ENCODE measurements around the gene APOL3.
"Not testable (repeated sequence)": the region's sequence is repeated elsewhere in the genome, so short reads cannot be mapped to it uniquely, and the experiment has no call there.

Gene APOL3, protein sequence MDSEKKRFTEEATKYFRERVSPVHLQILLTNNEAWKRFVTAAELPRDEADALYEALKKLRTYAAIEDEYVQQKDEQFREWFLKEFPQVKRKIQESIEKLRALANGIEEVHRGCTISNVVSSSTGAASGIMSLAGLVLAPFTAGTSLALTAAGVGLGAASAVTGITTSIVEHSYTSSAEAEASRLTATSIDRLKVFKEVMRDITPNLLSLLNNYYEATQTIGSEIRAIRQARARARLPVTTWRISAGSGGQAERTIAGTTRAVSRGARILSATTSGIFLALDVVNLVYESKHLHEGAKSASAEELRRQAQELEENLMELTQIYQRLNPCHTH

DNA sequence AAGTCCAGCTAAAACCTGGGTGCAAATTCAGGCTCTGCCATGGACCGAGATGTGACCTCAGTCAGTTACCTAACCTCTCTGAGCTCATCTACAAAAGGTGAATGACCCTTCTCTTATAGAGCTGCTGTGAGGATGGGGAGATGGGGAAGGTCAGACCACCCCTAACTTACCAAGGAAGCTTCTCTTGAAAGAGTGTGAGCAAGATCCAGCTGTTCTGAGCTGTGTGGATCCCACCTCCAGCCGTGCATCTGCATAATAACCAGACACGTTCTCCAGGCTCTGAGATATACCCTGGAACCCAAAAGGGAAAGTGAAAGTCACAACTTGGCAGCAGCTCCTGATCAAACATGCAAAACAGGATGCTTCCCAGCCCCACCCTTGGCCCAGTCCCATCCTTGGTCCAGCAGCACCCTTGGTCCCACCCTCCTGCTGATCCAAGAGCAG lies at the start of gene APOL3:
APOL3 (minus strand) TSS at position 257 of the 444 bp plus-strand sequence. CDS start 11,700 bp downstream, outside the sequence.
- no peak for TF ChIP-seq CTCF (IDR thresholded peaks at IDR 0.05; ENCODE audit: low read depth, low read length, missing control alignments)
- DNase-seq (ENCODE audit: low read depth), result peak; percentile 41
- no peak within 1 kb of the TSS for H3K4me3 ChIP-seq (ENCODE audit: low read depth, low read length)
- in situ Hi-C loops (cut with HindIII; ENCODE audit: low sequenced_read_pairs), result no loop called here

DNA sequence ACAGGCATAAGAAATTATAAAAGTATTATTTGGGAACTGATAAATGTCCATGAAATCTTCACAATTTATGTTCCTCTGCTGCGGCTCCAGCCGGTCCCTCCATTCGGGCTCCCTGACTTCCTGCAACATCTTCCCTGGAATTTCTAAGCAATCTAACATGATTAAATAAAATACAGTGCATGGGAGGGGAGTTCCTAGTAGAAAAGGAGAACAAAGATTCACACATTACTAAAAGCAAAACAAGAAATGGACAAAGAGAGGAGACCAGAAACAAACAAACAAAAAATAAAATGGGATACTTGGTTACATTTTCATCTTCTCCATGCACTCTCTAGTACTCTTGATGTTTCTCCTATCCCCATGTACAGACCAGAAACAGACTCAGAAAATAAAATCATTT lies 49.7 kb upstream of the APOL3 start:
- no peak for DNase-seq (ENCODE audit: low read depth)
- no peak for TF ChIP-seq CTCF (IDR thresholded peaks at IDR 0.05; ENCODE audit: low read depth, low read length, missing control alignments)
- in situ Hi-C loops (cut with HindIII; ENCODE audit: low sequenced_read_pairs), result no loop called here
- no peak overlapping the region for H3K4me3 ChIP-seq (ENCODE audit: low read depth, low read length)

- DNase-seq (ENCODE audit: low read depth); in situ Hi-C loops (cut with HindIII; ENCODE audit: low sequenced_read_pairs); H3K4me3 ChIP-seq (ENCODE audit: low read depth, low read length): not testable (repeated sequence)
These were observed 48.9 kb upstream of the APOL3 start for GRCh38 chr22:36209488-36209908.

DNA sequence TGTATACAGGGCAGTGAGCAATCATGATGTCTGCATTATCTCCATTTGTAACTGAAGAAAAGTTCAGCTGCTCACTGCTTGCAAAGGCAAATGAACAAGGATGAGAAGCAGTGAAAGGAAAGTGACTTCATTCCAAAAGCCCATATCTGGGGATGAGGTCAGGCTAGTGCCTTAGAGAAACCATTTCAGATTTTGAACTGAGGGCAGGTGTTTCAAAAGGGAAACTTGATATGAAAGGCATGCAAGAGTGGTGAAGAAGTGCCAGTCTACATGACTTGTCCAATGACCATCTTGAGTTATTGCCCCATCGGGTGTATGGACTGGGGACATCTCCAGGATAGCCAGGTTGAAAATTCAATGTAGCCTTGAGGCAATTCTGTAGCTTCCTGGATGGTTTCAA lies 48.4 kb upstream of the APOL3 start:
- no peak for DNase-seq (ENCODE audit: low read depth)
- no peak overlapping the region for H3K4me3 ChIP-seq (ENCODE audit: low read depth, low read length)
- in situ Hi-C loops (cut with HindIII; ENCODE audit: low sequenced_read_pairs), result no loop called here
- no peak for TF ChIP-seq CTCF (IDR thresholded peaks at IDR 0.05; ENCODE audit: low read depth, low read length, missing control alignments)

- no peak overlapping the region for H3K4me3 ChIP-seq (ENCODE audit: low read depth, low read length)
- no peak for TF ChIP-seq CTCF (IDR thresholded peaks at IDR 0.05; ENCODE audit: low read depth, low read length, missing control alignments)
- DNase-seq (ENCODE audit: low read depth), result no peak
- in situ Hi-C loops (cut with HindIII; ENCODE audit: low sequenced_read_pairs), result no loop called here
These were observed 47.7 kb upstream of the APOL3 start for GRCh38 chr22:36208162-36208765.

- DNase-seq (ENCODE audit: low read depth), result no peak
- in situ Hi-C loops (cut with HindIII; ENCODE audit: low sequenced_read_pairs), result no loop called here
- no peak overlapping the region for H3K4me3 ChIP-seq (ENCODE audit: low read depth, low read length)
- no peak for TF ChIP-seq CTCF (IDR thresholded peaks at IDR 0.05; ENCODE audit: low read depth, low read length, missing control alignments)
These were observed 45.7 kb upstream of the APOL3 start for GRCh38 chr22:36206255-36206654.

DNA sequence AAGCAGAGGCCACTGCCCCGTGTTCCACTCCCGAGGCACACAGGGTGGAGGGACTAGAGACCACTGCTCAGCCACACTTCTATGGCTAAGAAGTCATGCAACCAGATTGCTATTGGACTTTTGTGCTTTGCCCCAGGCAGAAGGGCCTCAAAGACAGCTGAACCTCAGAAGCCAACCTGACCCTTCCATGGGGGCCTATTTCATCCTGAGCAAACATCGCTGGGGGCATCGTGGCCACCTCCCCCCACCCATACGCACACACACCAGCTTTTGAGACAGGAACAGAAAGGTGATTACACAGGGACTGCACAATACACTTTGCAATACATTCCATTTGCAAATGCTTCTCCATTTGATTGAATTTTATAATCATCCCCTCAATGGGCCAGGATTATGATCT lies 45.0 kb upstream of the APOL3 start:
- H3K4me3 ChIP-seq (ENCODE audit: low read depth, low read length); DNase-seq (ENCODE audit: low read depth); in situ Hi-C loops (cut with HindIII; ENCODE audit: low sequenced_read_pairs): not testable (repeated sequence)

All from astrocyte of the cerebellum (primary cell).